ENCODE data around the gene PXYLP1. TPM values are rescaled to one million over a fixed set of nuclear protein-coding genes. Genes with fewer than 3 reads are reported as not detected.

PXYLP1 gene
- total RNA-seq, 2 donors from 2014 or later = 37.7 to 53.6 TPM

DNA sequence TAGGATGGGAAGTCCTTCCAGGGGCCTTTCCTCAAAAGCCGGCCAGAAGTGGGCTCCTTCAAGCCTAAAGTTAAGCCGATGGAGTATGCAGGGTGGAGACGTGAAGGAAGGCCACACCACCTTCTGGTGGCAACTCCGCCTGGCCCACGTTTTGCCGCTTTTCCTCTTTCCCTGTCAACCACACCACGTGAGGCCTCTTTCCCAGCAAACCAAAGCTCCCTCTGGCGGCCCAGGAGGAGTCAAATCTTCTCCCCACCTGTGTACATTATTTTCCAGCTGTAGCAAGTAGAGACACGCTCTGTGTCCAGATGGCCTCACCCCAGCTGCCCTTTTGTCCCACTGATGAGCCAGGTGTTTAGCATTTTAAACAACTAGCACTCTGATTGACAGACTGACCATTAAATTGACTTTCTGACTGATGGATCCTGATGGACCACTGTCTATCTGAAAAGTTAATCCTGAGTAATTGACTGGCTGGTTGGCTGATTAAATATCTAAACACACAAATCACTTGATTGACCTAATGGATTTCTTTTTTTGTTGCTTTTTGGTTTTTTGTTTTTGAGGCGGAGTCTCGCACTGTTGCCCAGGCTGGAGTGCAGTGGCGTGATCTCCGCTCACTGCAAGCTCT is 77.1 kb downstream of the PXYLP1 start:
- Mint-ChIP-seq H3K27ac (no peak overlapping the region), H3K9me3 (no peaks in the 10 kb centered on the region), H3K4me3 (no peak overlapping the region), H3K27me3 (ENCODE audit: insufficient read depth) (peaks cover 12% of the 10 kb centered on the region), H3K4me1 (peaks cover 15% of the 10 kb centered on the region), H3K36me3 (ENCODE audit: low read depth) (no peaks in the 10 kb centered on the region)
- WGBS, 2 experiments (ENCODE audit: insufficient coverage in 1 of 2, insufficient read length in 1 of 2) = 53 to 62% methylated on average over 9 to 13 of the region's 13 CpGs
- Histone ChIP-seq H3K4me1 (ENCODE audit: control insufficient read depth, insufficient read depth, low read length) (no peaks in the 10 kb centered on the region), H3K36me3 (ENCODE audit: control insufficient read depth, insufficient read depth, low read length) (no peaks in the 10 kb centered on the region), H3K9ac (ENCODE audit: extremely low read depth, low read length, poor library complexity, severe bottlenecking) (no peak overlapping the region), H3K27me3 (ENCODE audit: control insufficient read depth, insufficient read depth, low read length, poor library complexity, severe bottlenecking) (no peaks in the 10 kb centered on the region), H3K4me3 (ENCODE audit: low read length) (no peak overlapping the region), H3K27ac (ENCODE audit: low read depth, low read length) (no peak overlapping the region), H3K9me3 (ENCODE audit: control insufficient read depth, low read length) (no peaks in the 10 kb centered on the region)
- TF ChIP-seq, protein P1, sequence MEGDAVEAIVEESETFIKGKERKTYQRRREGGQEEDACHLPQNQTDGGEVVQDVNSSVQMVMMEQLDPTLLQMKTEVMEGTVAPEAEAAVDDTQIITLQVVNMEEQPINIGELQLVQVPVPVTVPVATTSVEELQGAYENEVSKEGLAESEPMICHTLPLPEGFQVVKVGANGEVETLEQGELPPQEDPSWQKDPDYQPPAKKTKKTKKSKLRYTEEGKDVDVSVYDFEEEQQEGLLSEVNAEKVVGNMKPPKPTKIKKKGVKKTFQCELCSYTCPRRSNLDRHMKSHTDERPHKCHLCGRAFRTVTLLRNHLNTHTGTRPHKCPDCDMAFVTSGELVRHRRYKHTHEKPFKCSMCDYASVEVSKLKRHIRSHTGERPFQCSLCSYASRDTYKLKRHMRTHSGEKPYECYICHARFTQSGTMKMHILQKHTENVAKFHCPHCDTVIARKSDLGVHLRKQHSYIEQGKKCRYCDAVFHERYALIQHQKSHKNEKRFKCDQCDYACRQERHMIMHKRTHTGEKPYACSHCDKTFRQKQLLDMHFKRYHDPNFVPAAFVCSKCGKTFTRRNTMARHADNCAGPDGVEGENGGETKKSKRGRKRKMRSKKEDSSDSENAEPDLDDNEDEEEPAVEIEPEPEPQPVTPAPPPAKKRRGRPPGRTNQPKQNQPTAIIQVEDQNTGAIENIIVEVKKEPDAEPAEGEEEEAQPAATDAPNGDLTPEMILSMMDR (conservative IDR thresholded peaks at IDR 0.05) = peak; percentile 85
- DNase-seq = peak; percentile 93

GRCh38 chr3:141311170-141311495 is 79.5 kb downstream of the PXYLP1 start:
- Mint-ChIP-seq H3K9me3 (no peaks in the 10 kb centered on the region), H3K4me1 (peaks cover 15% of the 10 kb centered on the region), H3K27ac (peak overlapping the region; percentile 92), H3K27me3 (ENCODE audit: insufficient read depth) (peaks cover 12% of the 10 kb centered on the region), H3K36me3 (ENCODE audit: low read depth) (no peaks in the 10 kb centered on the region), H3K4me3 (peak overlapping the region; percentile 85)
- H3K9me3 ChIP-seq (ENCODE audit: control insufficient read depth, low read length) = no peaks in the 10 kb centered on the region
- WGBS, 2 experiments (ENCODE audit: insufficient coverage in 1 of 2, insufficient read length in 1 of 2) = 24 to 26% methylated on average over 13 of the region's 13 CpGs
- H3K36me3 ChIP-seq (ENCODE audit: control insufficient read depth, insufficient read depth, low read length) = no peaks in the 10 kb centered on the region
- no peak overlapping the region for H3K27ac ChIP-seq (ENCODE audit: low read depth, low read length)
- DNase-seq = no peak
- H3K4me1 ChIP-seq (ENCODE audit: control insufficient read depth, insufficient read depth, low read length) = no peaks in the 10 kb centered on the region
- peak overlapping the region; percentile 97 for H3K4me3 ChIP-seq (ENCODE audit: low read length)
- peak overlapping the region; percentile 65 for H3K9ac ChIP-seq (ENCODE audit: extremely low read depth, low read length, poor library complexity, severe bottlenecking)
- H3K27me3 ChIP-seq (ENCODE audit: control insufficient read depth, insufficient read depth, low read length, poor library complexity, severe bottlenecking) = no peaks in the 10 kb centered on the region
- TF ChIP-seq, protein P1 (conservative IDR thresholded peaks at IDR 0.05) = no peak

- peak overlapping the region; percentile 92 for H3K27ac Mint-ChIP-seq
- no peaks in the 10 kb centered on the region for H3K36me3 Mint-ChIP-seq (ENCODE audit: low read depth)
- H3K9me3 Mint-ChIP-seq = no peaks in the 10 kb centered on the region
- H3K27me3 Mint-ChIP-seq (ENCODE audit: insufficient read depth) = peaks cover 11% of the 10 kb centered on the region
- H3K4me3 Mint-ChIP-seq = peak overlapping the region; percentile 85
- Histone ChIP-seq H3K9ac (ENCODE audit: extremely low read depth, low read length, poor library complexity, severe bottlenecking) (peak overlapping the region; percentile 65), H3K4me1 (ENCODE audit: control insufficient read depth, insufficient read depth, low read length) (no peaks in the 10 kb centered on the region), H3K36me3 (ENCODE audit: control insufficient read depth, insufficient read depth, low read length) (no peaks in the 10 kb centered on the region), H3K27me3 (ENCODE audit: control insufficient read depth, insufficient read depth, low read length, poor library complexity, severe bottlenecking) (no peaks in the 10 kb centered on the region), H3K4me3 (ENCODE audit: low read length) (peak overlapping the region; percentile 97), H3K27ac (ENCODE audit: low read depth, low read length) (no peak overlapping the region), H3K9me3 (ENCODE audit: control insufficient read depth, low read length) (no peaks in the 10 kb centered on the region)
- peaks cover 15% of the 10 kb centered on the region for H3K4me1 Mint-ChIP-seq
- WGBS, 2 experiments (ENCODE audit: insufficient coverage in 1 of 2, insufficient read length in 1 of 2) = 5 to 10% methylated on average over 39 to 43 of the region's 43 CpGs
- TF ChIP-seq, protein P1 (conservative IDR thresholded peaks at IDR 0.05) = peak; percentile 95
- peak; percentile 100 for DNase-seq
Observed at GRCh38 chr3:141311496-141312353, 80.1 kb downstream of the PXYLP1 start.

Measured in endodermal cell (in vitro differentiated cells).